ENCODE results near the gene WNT7B. TPM values are rescaled to one million over a fixed set of nuclear protein-coding genes. Genes with fewer than 3 reads are reported as not detected.

The WNT7B gene
- total RNA-seq, 4 donors from 2014 or later, result 18.7 to 54.4 (median 44.1) TPM

DNA sequence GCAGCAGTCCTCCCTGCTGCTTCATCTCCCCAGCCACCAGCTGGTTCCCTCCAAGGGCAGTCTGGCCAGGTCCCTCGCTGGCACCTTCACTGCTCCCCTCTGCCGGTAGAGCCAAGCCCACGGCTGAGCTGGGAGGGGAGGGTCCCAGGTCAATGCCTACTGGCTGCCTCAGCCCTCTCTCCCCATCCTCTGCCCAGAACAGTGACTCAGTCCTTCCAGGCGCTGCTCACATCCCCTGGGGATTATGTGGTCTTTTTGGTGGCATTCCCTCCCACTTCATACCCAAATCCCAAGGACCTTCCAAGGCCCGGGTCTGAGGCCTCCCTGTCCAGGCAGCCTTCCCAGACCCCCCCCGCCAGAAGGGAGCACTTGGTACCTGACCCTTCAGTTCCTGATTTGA is 44.9 kb downstream of the WNT7B start:
- Histone ChIP-seq H3K36me3 (no peaks in the 10 kb centered on the region), H3K27ac (no peak overlapping the region), H3K4me1 (peaks cover 7% of the 10 kb centered on the region), H3K4me3 (no peak overlapping the region), H3K27me3 (peaks cover 43% of the 10 kb centered on the region), H3K9me3 (no peaks in the 10 kb centered on the region)
- no peak for DNase-seq (ENCODE audit: low spot score in 2 of 2)
- 76% methylated on average over 2 of the region's 6 CpGs for WGBS
- TF ChIP-seq POLR2AphosphoS5 (IDR thresholded peaks at IDR 0.05), result no peak
- TF ChIP-seq EP300 (IDR thresholded peaks at IDR 0.05), result no peak
- TF ChIP-seq, protein P1, sequence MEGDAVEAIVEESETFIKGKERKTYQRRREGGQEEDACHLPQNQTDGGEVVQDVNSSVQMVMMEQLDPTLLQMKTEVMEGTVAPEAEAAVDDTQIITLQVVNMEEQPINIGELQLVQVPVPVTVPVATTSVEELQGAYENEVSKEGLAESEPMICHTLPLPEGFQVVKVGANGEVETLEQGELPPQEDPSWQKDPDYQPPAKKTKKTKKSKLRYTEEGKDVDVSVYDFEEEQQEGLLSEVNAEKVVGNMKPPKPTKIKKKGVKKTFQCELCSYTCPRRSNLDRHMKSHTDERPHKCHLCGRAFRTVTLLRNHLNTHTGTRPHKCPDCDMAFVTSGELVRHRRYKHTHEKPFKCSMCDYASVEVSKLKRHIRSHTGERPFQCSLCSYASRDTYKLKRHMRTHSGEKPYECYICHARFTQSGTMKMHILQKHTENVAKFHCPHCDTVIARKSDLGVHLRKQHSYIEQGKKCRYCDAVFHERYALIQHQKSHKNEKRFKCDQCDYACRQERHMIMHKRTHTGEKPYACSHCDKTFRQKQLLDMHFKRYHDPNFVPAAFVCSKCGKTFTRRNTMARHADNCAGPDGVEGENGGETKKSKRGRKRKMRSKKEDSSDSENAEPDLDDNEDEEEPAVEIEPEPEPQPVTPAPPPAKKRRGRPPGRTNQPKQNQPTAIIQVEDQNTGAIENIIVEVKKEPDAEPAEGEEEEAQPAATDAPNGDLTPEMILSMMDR (IDR thresholded peaks at IDR 0.05), result no peak
- TF ChIP-seq POLR2A (IDR thresholded peaks at IDR 0.05), result no peak

- whole genome bisulfite sequencing, result 88% methylated on average over 22 of the region's 38 CpGs
- DNase-seq (ENCODE audit: low spot score in 2 of 2), result no peak
- peaks cover 7% of the 10 kb centered on the region for H3K4me1 ChIP-seq
- H3K4me3 ChIP-seq, result no peak overlapping the region
- H3K27ac ChIP-seq, result no peak overlapping the region
- H3K36me3 ChIP-seq, result no peaks in the 10 kb centered on the region
- H3K9me3 ChIP-seq, result no peaks in the 10 kb centered on the region
- peaks cover 43% of the 10 kb centered on the region for H3K27me3 ChIP-seq
- no peak for TF ChIP-seq EP300 (IDR thresholded peaks at IDR 0.05)
- TF ChIP-seq POLR2A (IDR thresholded peaks at IDR 0.05), result no peak
- TF ChIP-seq, protein P1 (IDR thresholded peaks at IDR 0.05), result no peak
- TF ChIP-seq POLR2AphosphoS5 (IDR thresholded peaks at IDR 0.05), result no peak
These were observed 45.9 kb downstream of the WNT7B start for GRCh38 chr22:45931042-45931441.

- Histone ChIP-seq H3K27ac (no peak overlapping the region), H3K36me3 (no peaks in the 10 kb centered on the region), H3K4me3 (no peak overlapping the region), H3K9me3 (no peaks in the 10 kb centered on the region), H3K4me1 (peaks cover 7% of the 10 kb centered on the region), H3K27me3 (peaks cover 40% of the 10 kb centered on the region)
- WGBS, result 26% methylated on average over 13 of the region's 14 CpGs
- no peak for TF ChIP-seq POLR2AphosphoS5 (IDR thresholded peaks at IDR 0.05)
- TF ChIP-seq, protein P1 (IDR thresholded peaks at IDR 0.05), result no peak
- no peak for TF ChIP-seq POLR2A (IDR thresholded peaks at IDR 0.05)
- TF ChIP-seq EP300 (IDR thresholded peaks at IDR 0.05), result no peak
- DNase-seq (ENCODE audit: low spot score in 2 of 2), result no peak
These were observed 46.6 kb downstream of the WNT7B start for GRCh38 chr22:45930324-45930723.

- TF ChIP-seq POLR2A (IDR thresholded peaks at IDR 0.05) (no peak), EP300 (IDR thresholded peaks at IDR 0.05) (no peak), POLR2AphosphoS5 (IDR thresholded peaks at IDR 0.05) (no peak)
- TF ChIP-seq, protein P1 (IDR thresholded peaks at IDR 0.05), result no peak
- no peaks in the 10 kb centered on the region for H3K36me3 ChIP-seq
- no peaks in the 10 kb centered on the region for H3K9me3 ChIP-seq
- no peak for DNase-seq (ENCODE audit: low spot score in 2 of 2)
- no peak overlapping the region for H3K27ac ChIP-seq
- H3K27me3 ChIP-seq, result peaks cover 33% of the 10 kb centered on the region
- H3K4me3 ChIP-seq, result no peak overlapping the region
- WGBS, result 86% methylated on average over 4 of the region's 4 CpGs
- peaks cover under 1% of the 10 kb centered on the region for H3K4me1 ChIP-seq
These were observed 47.3 kb downstream of the WNT7B start for GRCh38 chr22:45929649-45930048.

DNA sequence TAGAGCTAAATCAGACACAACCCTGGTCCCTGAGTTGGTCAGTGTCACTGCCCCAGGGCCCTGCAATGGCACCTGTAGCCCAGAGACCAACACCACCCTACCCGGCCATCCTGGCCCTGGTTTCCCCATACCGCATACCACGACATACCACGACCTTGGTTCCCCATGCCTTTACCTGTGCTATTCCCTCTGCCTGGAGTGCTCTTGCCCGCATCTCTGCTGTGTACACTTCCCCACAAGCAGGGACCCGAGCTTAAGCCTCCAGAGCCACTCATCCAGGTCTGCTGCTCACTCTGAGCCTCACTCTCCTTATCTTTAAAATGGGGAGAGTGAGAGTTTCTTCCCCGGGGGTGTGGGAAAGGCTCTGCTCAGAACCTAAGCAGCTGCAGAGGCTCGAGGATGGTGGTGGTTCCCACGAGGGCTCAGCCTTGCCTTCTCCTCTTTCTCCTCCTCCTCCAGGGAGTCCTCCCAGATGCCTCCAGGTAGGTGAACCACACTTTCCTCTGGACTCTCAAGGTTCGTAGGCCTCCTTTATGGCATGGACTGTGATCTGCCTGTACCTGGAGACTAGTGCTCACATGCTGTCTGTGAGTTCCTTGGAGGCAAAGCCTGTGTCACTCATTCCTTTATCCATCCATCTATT is 48.1 kb downstream of the WNT7B start:
- Histone ChIP-seq H3K36me3 (no peaks in the 10 kb centered on the region), H3K27ac (no peak overlapping the region), H3K4me3 (no peak overlapping the region), H3K4me1 (no peaks in the 10 kb centered on the region), H3K9me3 (no peaks in the 10 kb centered on the region), H3K27me3 (peaks cover 28% of the 10 kb centered on the region)
- WGBS, result 74% methylated on average over 10 of the region's 10 CpGs
- TF ChIP-seq POLR2AphosphoS5 (IDR thresholded peaks at IDR 0.05), result no peak
- TF ChIP-seq, protein P1 (IDR thresholded peaks at IDR 0.05), result no peak
- no peak for TF ChIP-seq EP300 (IDR thresholded peaks at IDR 0.05)
- no peak for TF ChIP-seq POLR2A (IDR thresholded peaks at IDR 0.05)
- DNase-seq (ENCODE audit: low spot score in 2 of 2), result no peak

Data from suprapubic skin (tissue), 4 donors.